HepG2 (cell line): ENCODE results near the gene MAFF. TPM values are rescaled to one million over a fixed set of nuclear protein-coding genes. Genes with fewer than 3 reads are reported as not detected.

ENCODE experiments used
- FOSL2 ChIP-seq: sonication (generic); formaldehyde crosslinking; IDR thresholded peaks from 2 replicates; pipeline ENCODE4 v1.4.0; 2020; ENCODE audit warnings: missing genetic modification reagents
- FOXA3 ChIP-seq: IDR thresholded peaks from 2 replicates; pipeline ENCODE4 v1.6.1; 2016; ENCODE audit warnings: missing genetic modification reagents, missing compliant biosample characterization
- FOXP1 ChIP-seq, 2 experiments: fragments of 450-650 bp in 1 of 2; IDR thresholded peaks; 2 replicates each; pipeline ENCODE4 v1.6.1; 2017 to 2018; ENCODE audit warnings: antibody characterized with exemption in 1 of 2
- IKZF4 ChIP-seq: sonication (generic); formaldehyde crosslinking; IDR thresholded peaks from 2 replicates; pipeline ENCODE4 v1.5.1; 2020; ENCODE audit warnings: borderline replicate concordance, mild to moderate bottlenecking, low read depth, missing genetic modification reagents; ENCODE audit errors: not compliant biosample characterization
- MBD4 ChIP-seq: IDR thresholded peaks from 2 replicates; pipeline ENCODE4 v1.6.1; 2012; ENCODE audit warnings: low read length, inconsistent platforms, borderline replicate concordance
- MYC ChIP-seq: sonication (generic); formaldehyde crosslinking; IDR thresholded peaks from 2 replicates; pipeline ENCODE4 v1.9.0; 2021; ENCODE audit warnings: missing genetic modification reagents, borderline replicate concordance
- NR2F2 ChIP-seq: IDR thresholded peaks from 2 replicates; pipeline ENCODE4 v1.6.1; 2012; ENCODE audit warnings: low read depth, inconsistent platforms, borderline replicate concordance
- PREB ChIP-seq: sonication (generic); formaldehyde crosslinking; IDR thresholded peaks from 2 replicates; pipeline ENCODE4 v1.4.0; 2020; ENCODE audit warnings: missing genetic modification reagents
- RAD21 ChIP-seq: fragments of 450-650 bp; formaldehyde crosslinking; IDR thresholded peaks from 2 replicates; pipeline ENCODE4 v1.5.0; 2020; ENCODE audit warnings: mild to moderate bottlenecking
- RBFOX2 ChIP-seq: fragments of 200-400 bp; formaldehyde crosslinking; IDR thresholded peaks from 2 replicates; pipeline ENCODE4 v1.6.1; 2017; ENCODE audit warnings: low read depth, mild to moderate bottlenecking, low read length
- SUZ12 ChIP-seq: fragments of 150-350 bp; IDR thresholded peaks from 2 replicates; pipeline ENCODE4 v1.6.1; 2014; ENCODE audit warnings: low read depth, low read length
- TOPORS ChIP-seq: sonication (generic); formaldehyde crosslinking; IDR thresholded peaks from 2 replicates; pipeline ENCODE4 v1.8.0; 2023; ENCODE audit warnings: mild to moderate bottlenecking, missing genetic modification reagents
- polyA plus RNA-seq, 8 experiments: library from polyadenylated mRNA; depleted of rRNA in 3 of 8; stranded (reverse) in 7 of 8; unstranded in 1 of 8; fragments of >200 nt; fragmentation: Illumina TruSeq in 4 of 8; extraction: Trizol in 4 of 8; gene quantifications; 2 replicates each; pipeline versions ENCODE4 v1.2.1 to v1.2.3, GENCODE V29; 2011 to 2016; ENCODE audit warnings: low read depth in 4 of 8, missing spikeins in 1 of 8, mixed read lengths in 1 of 8; ENCODE audit not compliant: insufficient read depth in 1 of 8
- total RNA-seq, 5 experiments: library from RNA; depleted of rRNA; stranded (reverse); fragments of >200 nt; fragmentation: Illumina TruSeq; extraction: Trizol; gene quantifications; 2 replicates each; pipeline ENCODE4 v1.2.3, GENCODE V29; 2016; ENCODE audit warnings: low read depth in 1 of 5
- TF ChIP-seq, protein P1 (sequence below): sonication (generic); formaldehyde crosslinking; IDR thresholded peaks from 2 replicates; pipeline ENCODE4 v1.5.1; 2020; ENCODE audit warnings: mild to moderate bottlenecking, missing genetic modification reagents, moderate library complexity
- TF ChIP-seq, protein P2 (sequence below): sonication (generic); formaldehyde crosslinking; IDR thresholded peaks from 2 replicates; pipeline ENCODE4 v1.9.0; 2021; ENCODE audit warnings: missing genetic modification reagents, borderline replicate concordance
- TF ChIP-seq, protein P3 (sequence below): sonication (generic); IDR thresholded peaks from 2 replicates; pipeline ENCODE4 v1.6.1; 2016; ENCODE audit warnings: low read depth, borderline replicate concordance

The MAFF gene
- total and polyA plus RNA-seq, 2 of the 13 experiments (the other 11 are each of a cell fraction or from before 2014, with no cell fraction given) = 5.4 to 14.3 TPM

- TF ChIP-seq PREB (CRISPR knock-in tag) (no peak), MBD4 (no peak), RAD21 (no peak), TOPORS (no peak), IKZF4 (no peak), FOXA3 (CRISPR knock-in tag) (peak; percentile 28; the same call in 1 of the 2 replicates), SUZ12 (no peak), RBFOX2 (no peak), MYC (CRISPR knock-in tag) (no peak), FOXP1 (IDR thresholded peaks at IDR 0.05) (no peak), FOXP1 (CRISPR knock-in tag; IDR thresholded peaks at IDR 0.05) (peak; percentile 49; the same call in 1 of the 2 replicates), FOSL2 (CRISPR knock-in tag) (peak; percentile 82), NR2F2 (no peak)
- TF ChIP-seq, protein P1, sequence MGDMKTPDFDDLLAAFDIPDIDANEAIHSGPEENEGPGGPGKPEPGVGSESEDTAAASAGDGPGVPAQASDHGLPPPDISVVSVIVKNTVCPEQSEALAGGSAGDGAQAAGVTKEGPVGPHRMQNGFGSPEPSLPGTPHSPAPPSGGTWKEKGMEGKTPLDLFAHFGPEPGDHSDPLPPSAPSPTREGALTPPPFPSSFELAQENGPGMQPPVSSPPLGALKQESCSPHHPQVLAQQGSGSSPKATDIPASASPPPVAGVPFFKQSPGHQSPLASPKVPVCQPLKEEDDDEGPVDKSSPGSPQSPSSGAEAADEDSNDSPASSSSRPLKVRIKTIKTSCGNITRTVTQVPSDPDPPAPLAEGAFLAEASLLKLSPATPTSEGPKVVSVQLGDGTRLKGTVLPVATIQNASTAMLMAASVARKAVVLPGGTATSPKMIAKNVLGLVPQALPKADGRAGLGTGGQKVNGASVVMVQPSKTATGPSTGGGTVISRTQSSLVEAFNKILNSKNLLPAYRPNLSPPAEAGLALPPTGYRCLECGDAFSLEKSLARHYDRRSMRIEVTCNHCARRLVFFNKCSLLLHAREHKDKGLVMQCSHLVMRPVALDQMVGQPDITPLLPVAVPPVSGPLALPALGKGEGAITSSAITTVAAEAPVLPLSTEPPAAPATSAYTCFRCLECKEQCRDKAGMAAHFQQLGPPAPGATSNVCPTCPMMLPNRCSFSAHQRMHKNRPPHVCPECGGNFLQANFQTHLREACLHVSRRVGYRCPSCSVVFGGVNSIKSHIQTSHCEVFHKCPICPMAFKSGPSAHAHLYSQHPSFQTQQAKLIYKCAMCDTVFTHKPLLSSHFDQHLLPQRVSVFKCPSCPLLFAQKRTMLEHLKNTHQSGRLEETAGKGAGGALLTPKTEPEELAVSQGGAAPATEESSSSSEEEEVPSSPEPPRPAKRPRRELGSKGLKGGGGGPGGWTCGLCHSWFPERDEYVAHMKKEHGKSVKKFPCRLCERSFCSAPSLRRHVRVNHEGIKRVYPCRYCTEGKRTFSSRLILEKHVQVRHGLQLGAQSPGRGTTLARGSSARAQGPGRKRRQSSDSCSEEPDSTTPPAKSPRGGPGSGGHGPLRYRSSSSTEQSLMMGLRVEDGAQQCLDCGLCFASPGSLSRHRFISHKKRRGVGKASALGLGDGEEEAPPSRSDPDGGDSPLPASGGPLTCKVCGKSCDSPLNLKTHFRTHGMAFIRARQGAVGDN (CRISPR knock-in tag) = peak; percentile 34; the same call in 1 of the 2 replicates
- TF ChIP-seq, protein P2, sequence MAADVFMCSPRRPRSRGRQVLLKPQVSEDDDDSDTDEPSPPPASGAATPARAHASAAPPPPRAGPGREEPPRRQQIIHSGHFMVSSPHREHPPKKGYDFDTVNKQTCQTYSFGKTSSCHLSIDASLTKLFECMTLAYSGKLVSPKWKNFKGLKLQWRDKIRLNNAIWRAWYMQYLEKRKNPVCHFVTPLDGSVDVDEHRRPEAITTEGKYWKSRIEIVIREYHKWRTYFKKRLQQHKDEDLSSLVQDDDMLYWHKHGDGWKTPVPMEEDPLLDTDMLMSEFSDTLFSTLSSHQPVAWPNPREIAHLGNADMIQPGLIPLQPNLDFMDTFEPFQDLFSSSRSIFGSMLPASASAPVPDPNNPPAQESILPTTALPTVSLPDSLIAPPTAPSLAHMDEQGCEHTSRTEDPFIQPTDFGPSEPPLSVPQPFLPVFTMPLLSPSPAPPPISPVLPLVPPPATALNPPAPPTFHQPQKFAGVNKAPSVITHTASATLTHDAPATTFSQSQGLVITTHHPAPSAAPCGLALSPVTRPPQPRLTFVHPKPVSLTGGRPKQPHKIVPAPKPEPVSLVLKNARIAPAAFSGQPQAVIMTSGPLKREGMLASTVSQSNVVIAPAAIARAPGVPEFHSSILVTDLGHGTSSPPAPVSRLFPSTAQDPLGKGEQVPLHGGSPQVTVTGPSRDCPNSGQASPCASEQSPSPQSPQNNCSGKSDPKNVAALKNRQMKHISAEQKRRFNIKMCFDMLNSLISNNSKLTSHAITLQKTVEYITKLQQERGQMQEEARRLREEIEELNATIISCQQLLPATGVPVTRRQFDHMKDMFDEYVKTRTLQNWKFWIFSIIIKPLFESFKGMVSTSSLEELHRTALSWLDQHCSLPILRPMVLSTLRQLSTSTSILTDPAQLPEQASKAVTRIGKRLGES (CRISPR knock-in tag) = no peak
- TF ChIP-seq, protein P3, sequence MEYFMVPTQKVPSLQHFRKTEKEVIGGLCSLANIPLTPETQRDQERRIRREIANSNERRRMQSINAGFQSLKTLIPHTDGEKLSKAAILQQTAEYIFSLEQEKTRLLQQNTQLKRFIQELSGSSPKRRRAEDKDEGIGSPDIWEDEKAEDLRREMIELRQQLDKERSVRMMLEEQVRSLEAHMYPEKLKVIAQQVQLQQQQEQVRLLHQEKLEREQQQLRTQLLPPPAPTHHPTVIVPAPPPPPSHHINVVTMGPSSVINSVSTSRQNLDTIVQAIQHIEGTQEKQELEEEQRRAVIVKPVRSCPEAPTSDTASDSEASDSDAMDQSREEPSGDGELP = peak; percentile 54; the same call in 1 of the 2 replicates
Observed at GRCh38 chr22:38228873-38229740, 27.3 kb downstream of the MAFF start (continued).
